A673 (cell line): ENCODE data around the gene CALN1. TPM values are rescaled to one million over a fixed set of nuclear protein-coding genes. Genes with fewer than 3 reads are reported as not detected.

ENCODE experiments used
- BruUV-seq: library from RNA; stranded (reverse); fragments of 400-500 nt; replicated peaks from 2 replicates; lab custom pipeline; 2021; lab: Mats Ljungman, UMichigan
- CTCF ChIA-PET: fragments of 300-600 bp; sonication (Branson Sonifier 250); formaldehyde crosslinking; loops from one replicate; lab custom pipeline; 2022; ENCODE audit warnings: antibody characterized with exemption; lab: Charles Lee
- POLR2A ChIA-PET: fragments of 300-600 bp; sonication (Branson Sonifier 250); formaldehyde crosslinking; loops from one replicate; lab custom pipeline; 2022; ENCODE audit warnings: antibody characterized with exemption; ENCODE audit not compliant: low non-redundant PET; lab: Charles Lee
- DNase-seq: peaks from one replicate; pipeline ENCODE4 v3.0.0-alpha.2; 2015; ENCODE audit warnings: low spot score
- H3K27ac ChIP-seq: fragments of 200-600 bp; sonication (generic); 2 replicates; pipeline ENCODE4 v1.5.1; 2016; ENCODE audit warnings: mixed run types, low read depth, mild to moderate bottlenecking, mixed read lengths, antibody characterized with exemption, low read length; ENCODE audit not compliant: poor library complexity, severe bottlenecking
- H3K27me3 ChIP-seq: fragments of 200-600 bp; sonication (generic); replicated peaks from 2 replicates; pipeline ENCODE4 v1.6.1; 2017; ENCODE audit warnings: mixed run types, low read depth, mild to moderate bottlenecking, mixed read lengths, antibody characterized with exemption, low read length; ENCODE audit not compliant: insufficient read depth, poor library complexity
- H3K36me3 ChIP-seq: fragments of 200-600 bp; sonication (generic); 2 replicates; pipeline ENCODE4 v1.6.1; 2016; ENCODE audit warnings: mixed run types, mild to moderate bottlenecking, mixed read lengths, antibody characterized with exemption, low read length; ENCODE audit not compliant: insufficient read depth, poor library complexity, severe bottlenecking
- H3K4me1 ChIP-seq: fragments of 200-600 bp; sonication (generic); 2 replicates; pipeline ENCODE4 v1.6.1; 2017; ENCODE audit warnings: mixed run types, mild to moderate bottlenecking, mixed read lengths, antibody characterized with exemption, low read length; ENCODE audit not compliant: insufficient read depth, poor library complexity, severe bottlenecking
- H3K4me3 ChIP-seq: fragments of 200-600 bp; sonication (generic); 2 replicates; pipeline ENCODE4 v1.5.1; 2016; ENCODE audit warnings: low read depth, mixed run types, mild to moderate bottlenecking, mixed read lengths, low read length; ENCODE audit not compliant: poor library complexity, severe bottlenecking
- H3K9me3 ChIP-seq: fragments of 200-600 bp; sonication (generic); 2 replicates; pipeline ENCODE4 v1.6.1; 2016; ENCODE audit warnings: mixed run types, low read depth, mild to moderate bottlenecking, mixed read lengths, antibody characterized with exemption, low read length; ENCODE audit not compliant: poor library complexity, severe bottlenecking
- CTCF ChIP-seq: fragments of 300-800, 200-600 bp; sonication (generic); conservative IDR thresholded peaks from 2 replicates; pipeline ENCODE4 v1.5.1; 2017; ENCODE audit warnings: low read depth, mild to moderate bottlenecking, antibody characterized with exemption, low read length, moderate library complexity, mixed read lengths
- EZH2 ChIP-seq: fragments of 200-600 bp; sonication (generic); IDR thresholded peaks from 2 replicates; pipeline ENCODE4 v1.6.1; 2017; ENCODE audit warnings: borderline replicate concordance, low read depth, mild to moderate bottlenecking, mixed read lengths, antibody characterized with exemption, low read length; ENCODE audit not compliant: poor library complexity, severe bottlenecking
- intact Hi-C: fragments of 100-400 bp; cut with micrococcal nuclease; formaldehyde crosslinking; loops from one replicate; pipeline ENCODE4 v1.10.0; 2022; ENCODE audit not compliant: unreplicated experiment
- total RNA-seq: library from RNA; stranded (reverse); gene quantifications from 2 replicates; pipeline ENCODE4 v1.2.3, GENCODE V29; 2021

The CALN1 gene
- total RNA-seq, 1 experiment from 2014 or later = not detected

GRCh38 chr7:72223351-72223750, 188.8 kb downstream of the CALN1 start:
- Histone ChIP-seq H3K4me3 (no peak overlapping the region), H3K9me3 (peaks cover 13% of the 10 kb centered on the region), H3K27me3 (no peaks in the 10 kb centered on the region), H3K27ac (no peak overlapping the region), H3K4me1 (no peaks in the 10 kb centered on the region), H3K36me3 (no peaks in the 10 kb centered on the region)
- TF ChIP-seq EZH2 (no peak), CTCF (no peak)
- ChIA-PET POLR2A (no interaction called here), CTCF (no interaction called here)
- no TSS peak for BruUV-seq
- intact Hi-C loops = no loop called here
- no peak for DNase-seq

GRCh38 chr7:72222136-72222535, 190.0 kb downstream of the CALN1 start:
- H3K9me3 ChIP-seq = peaks cover 13% of the 10 kb centered on the region
- no peaks in the 10 kb centered on the region for H3K27me3 ChIP-seq
- H3K27ac ChIP-seq = no peak overlapping the region
- TF ChIP-seq EZH2 (no peak), CTCF (no peak)
- intact Hi-C loops = no loop called here
- DNase-seq = no peak
- no peaks in the 10 kb centered on the region for H3K36me3 ChIP-seq
- H3K4me1 ChIP-seq = no peaks in the 10 kb centered on the region
- BruUV-seq = no TSS peak
- ChIA-PET CTCF (no interaction called here), POLR2A (no interaction called here)
- H3K4me3 ChIP-seq = no peak overlapping the region

- DNase-seq = no peak
- H3K36me3 ChIP-seq = no peaks in the 10 kb centered on the region
- no peak overlapping the region for H3K4me3 ChIP-seq
- intact Hi-C loops = no loop called here
- CTCF ChIA-PET = no interaction called here
- no peaks in the 10 kb centered on the region for H3K27me3 ChIP-seq
- peaks cover 10% of the 10 kb centered on the region for H3K9me3 ChIP-seq
- BruUV-seq = no TSS peak
- POLR2A ChIA-PET = no interaction called here
- no peaks in the 10 kb centered on the region for H3K4me1 ChIP-seq
- no peak for TF ChIP-seq CTCF
- TF ChIP-seq EZH2 = no peak
- H3K27ac ChIP-seq = no peak overlapping the region
Observed at GRCh38 chr7:72219500-72219899, 192.6 kb downstream of the CALN1 start.
